Mesothelial cell of epicardium (in vitro differentiated cells): ENCODE data around the gene ERC2. TPM values are rescaled to one million over a fixed set of nuclear protein-coding genes. Genes with fewer than 3 reads are reported as not detected.

ENCODE experiments used
- DNase-seq, 2 experiments: peaks; one replicate each; pipeline ENCODE4 v3.0.0; 2021; ENCODE audit warnings: low spot score in 2 of 2; ENCODE audit not compliant: unreplicated experiment in 2 of 2
- H3K27ac Mint-ChIP-seq: 2 replicates; pipeline ENCODE4 v1.8.0; 2021; ENCODE audit warnings: mixed read lengths
- H3K27me3 Mint-ChIP-seq: 2 replicates; pipeline ENCODE4 v1.8.0; 2021; ENCODE audit warnings: low read depth, mixed read lengths
- H3K36me3 Mint-ChIP-seq: 2 replicates; pipeline ENCODE4 v1.8.0; 2021; ENCODE audit warnings: mixed read lengths
- H3K4me1 Mint-ChIP-seq: 2 replicates; pipeline ENCODE4 v1.8.0; 2021; ENCODE audit warnings: mixed read lengths
- H3K4me3 Mint-ChIP-seq: 2 replicates; pipeline ENCODE4 v1.8.0; 2021; ENCODE audit warnings: mild to moderate bottlenecking, moderate library complexity, mixed read lengths
- H3K9me3 Mint-ChIP-seq: 2 replicates; pipeline ENCODE4 v1.8.0; 2021; ENCODE audit warnings: mixed read lengths
- total RNA-seq: library from RNA; stranded (reverse); gene quantifications from 3 replicates; pipeline ENCODE4 v1.2.1, GENCODE V29; 2021
- TF ChIP-seq, protein P1 (sequence below): fragments of 200-600 bp; sonication (generic); IDR thresholded peaks from one replicate; pipeline ENCODE4 v1.5.0; 2021; ENCODE audit warnings: antibody characterized with exemption; ENCODE audit not compliant: unreplicated experiment

The ERC2 gene
- total RNA-seq, 1 donor from 2014 or later, result 15.6 TPM

DNA sequence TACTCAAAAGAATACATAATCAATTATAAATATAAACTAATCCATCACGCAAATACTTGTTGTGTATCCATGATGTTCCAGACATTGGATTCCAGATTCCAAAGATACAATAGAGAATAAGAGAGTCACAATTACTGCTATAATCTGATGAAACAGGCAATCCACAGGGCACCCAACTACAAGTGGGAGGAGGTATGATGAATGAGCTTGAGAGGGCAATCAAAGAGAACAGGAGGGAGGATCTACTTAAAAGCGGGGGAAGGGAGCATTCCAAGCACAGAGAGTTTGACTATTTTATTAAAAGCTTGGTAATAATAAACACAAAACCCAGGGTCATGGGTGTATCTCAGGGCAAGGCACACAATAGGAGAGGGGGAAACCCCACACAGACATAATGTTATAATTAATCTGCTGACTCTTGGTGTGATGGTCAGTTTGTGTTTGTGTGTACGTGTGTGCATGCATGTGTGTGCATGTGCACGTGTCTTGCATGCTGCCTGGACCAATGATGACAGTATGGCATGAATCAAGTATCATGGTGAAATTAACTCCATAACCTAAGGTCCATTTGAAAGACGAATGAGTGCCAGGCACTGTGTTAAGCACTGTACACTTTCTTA lies 655.8 kb downstream of the ERC2 start:
- H3K27ac Mint-ChIP-seq, result no peak overlapping the region
- H3K36me3 Mint-ChIP-seq, result no peaks in the 10 kb centered on the region
- TF ChIP-seq, protein P1, sequence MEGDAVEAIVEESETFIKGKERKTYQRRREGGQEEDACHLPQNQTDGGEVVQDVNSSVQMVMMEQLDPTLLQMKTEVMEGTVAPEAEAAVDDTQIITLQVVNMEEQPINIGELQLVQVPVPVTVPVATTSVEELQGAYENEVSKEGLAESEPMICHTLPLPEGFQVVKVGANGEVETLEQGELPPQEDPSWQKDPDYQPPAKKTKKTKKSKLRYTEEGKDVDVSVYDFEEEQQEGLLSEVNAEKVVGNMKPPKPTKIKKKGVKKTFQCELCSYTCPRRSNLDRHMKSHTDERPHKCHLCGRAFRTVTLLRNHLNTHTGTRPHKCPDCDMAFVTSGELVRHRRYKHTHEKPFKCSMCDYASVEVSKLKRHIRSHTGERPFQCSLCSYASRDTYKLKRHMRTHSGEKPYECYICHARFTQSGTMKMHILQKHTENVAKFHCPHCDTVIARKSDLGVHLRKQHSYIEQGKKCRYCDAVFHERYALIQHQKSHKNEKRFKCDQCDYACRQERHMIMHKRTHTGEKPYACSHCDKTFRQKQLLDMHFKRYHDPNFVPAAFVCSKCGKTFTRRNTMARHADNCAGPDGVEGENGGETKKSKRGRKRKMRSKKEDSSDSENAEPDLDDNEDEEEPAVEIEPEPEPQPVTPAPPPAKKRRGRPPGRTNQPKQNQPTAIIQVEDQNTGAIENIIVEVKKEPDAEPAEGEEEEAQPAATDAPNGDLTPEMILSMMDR, result no peak
- H3K9me3 Mint-ChIP-seq, result peaks cover 4% of the 10 kb centered on the region
- DNase-seq, result no peak
- H3K27me3 Mint-ChIP-seq, result no peaks in the 10 kb centered on the region
- peaks cover 17% of the 10 kb centered on the region for H3K4me1 Mint-ChIP-seq
- H3K4me3 Mint-ChIP-seq, result no peak overlapping the region

DNA sequence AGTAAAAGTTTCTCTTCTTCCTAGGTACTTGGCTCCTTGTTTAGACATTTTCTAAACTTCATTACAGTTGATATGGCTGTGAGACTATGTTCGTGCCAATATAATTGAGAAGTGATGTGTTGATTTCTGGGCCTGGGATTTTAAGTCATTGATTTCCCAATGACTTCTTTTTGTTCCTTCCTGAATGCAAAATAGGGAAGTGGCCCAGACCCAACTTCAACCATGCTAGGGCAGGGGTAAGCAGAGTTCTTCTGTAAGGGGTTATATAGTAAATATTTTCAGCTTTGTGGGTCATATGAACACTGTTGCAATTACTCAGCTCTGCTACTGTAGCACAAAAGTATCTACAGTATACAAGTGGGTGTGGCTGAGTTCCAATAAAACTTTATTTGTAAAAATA lies 661.1 kb downstream of the ERC2 start:
- TF ChIP-seq, protein P1, result no peak
- no peaks in the 10 kb centered on the region for H3K27me3 Mint-ChIP-seq
- H3K27ac Mint-ChIP-seq, result no peak overlapping the region
- no peak overlapping the region for H3K4me3 Mint-ChIP-seq
- no peaks in the 10 kb centered on the region for H3K36me3 Mint-ChIP-seq
- H3K9me3 Mint-ChIP-seq, result peaks cover 22% of the 10 kb centered on the region
- peaks cover 13% of the 10 kb centered on the region for H3K4me1 Mint-ChIP-seq
- DNase-seq, result no peak

DNA sequence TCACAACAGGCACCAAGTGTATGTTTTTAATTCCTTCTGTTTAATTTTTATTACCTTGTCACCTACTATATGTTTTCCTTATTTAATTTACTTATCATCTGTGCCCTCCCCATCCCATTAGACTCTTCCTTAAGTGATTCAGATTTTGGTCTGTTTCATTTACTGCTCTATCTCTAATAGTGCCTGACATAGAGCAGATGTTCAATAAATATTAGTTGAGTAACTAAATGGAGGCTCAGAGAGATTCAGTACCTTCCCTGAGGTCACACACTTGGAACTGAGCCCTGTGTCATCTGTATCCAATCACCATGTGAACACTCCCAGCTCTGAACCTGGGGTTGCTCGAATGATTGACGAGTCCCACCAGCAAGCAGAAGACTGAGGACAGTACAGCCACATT lies 663.1 kb downstream of the ERC2 start:
- no peaks in the 10 kb centered on the region for H3K27me3 Mint-ChIP-seq
- no peak overlapping the region for H3K4me3 Mint-ChIP-seq
- no peaks in the 10 kb centered on the region for H3K36me3 Mint-ChIP-seq
- DNase-seq, result no peak
- H3K27ac Mint-ChIP-seq, result no peak overlapping the region
- H3K9me3 Mint-ChIP-seq, result peaks cover 22% of the 10 kb centered on the region
- H3K4me1 Mint-ChIP-seq, result peaks cover 10% of the 10 kb centered on the region
- TF ChIP-seq, protein P1, result no peak

DNA sequence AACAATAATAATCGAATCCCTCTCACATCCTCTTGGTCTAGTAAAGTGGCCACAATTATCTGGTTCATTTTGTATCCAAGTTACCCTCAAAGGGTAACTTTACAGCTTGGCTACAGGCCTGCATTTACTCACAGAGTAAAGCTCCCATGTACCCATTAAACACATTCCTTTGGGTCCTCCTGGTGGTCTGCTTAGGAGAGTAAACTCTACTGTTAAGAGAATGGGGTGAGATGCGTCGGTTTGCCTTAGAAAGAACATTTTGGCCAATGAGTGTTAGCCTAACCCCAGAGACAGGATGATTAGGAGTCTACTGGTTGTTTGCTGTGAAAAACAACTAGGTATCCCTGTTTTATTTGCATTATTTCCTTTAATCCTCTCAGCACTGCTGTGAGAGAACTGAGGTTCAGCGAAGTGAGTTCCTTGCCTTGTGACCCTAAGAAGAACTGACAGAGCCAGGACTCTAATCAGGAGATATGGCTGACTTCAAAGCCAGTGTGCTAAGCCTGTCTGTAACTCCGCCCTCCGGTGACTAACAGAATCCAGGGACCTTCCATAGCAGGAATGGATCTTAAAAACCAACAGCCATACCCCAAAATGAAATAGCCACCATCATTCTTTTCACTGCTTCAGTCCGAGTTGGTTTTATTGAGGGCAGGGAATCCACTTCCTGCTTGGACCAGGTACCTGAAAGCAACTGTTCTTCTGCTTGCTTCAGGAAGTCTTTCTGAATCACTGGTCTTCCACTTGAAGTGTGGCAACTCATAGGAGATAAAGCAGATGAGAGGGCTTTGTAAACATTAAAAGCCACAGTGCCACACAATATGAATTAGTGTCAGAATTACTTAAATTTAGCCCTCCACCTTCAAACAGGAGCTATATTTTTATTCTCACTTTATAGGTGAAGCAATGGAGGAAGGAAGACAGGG lies 663.8 kb downstream of the ERC2 start:
- Mint-ChIP-seq H3K36me3 (no peaks in the 10 kb centered on the region), H3K27me3 (no peaks in the 10 kb centered on the region), H3K27ac (no peak overlapping the region), H3K4me1 (peaks cover 4% of the 10 kb centered on the region), H3K9me3 (peaks cover 22% of the 10 kb centered on the region), H3K4me3 (no peak overlapping the region)
- no peak for DNase-seq
- TF ChIP-seq, protein P1, result no peak

DNA sequence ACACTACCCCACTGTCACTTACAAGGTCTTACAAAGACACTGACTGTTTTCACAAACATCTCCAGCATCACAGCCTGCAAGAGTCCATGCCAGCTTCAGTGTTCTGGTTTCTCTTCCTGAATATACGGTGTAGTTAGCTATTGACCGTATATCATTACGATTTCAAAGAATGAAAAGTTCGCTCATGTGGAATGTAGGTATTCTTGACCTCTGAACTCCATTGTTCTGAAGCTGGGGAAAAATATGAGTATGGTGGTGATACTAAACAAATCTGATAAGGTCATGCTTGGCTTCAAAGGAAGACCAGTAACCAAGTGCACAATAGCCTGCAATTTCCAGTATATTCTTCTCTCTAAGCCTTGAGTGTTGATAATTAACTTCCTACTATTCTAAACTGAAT lies 665.5 kb downstream of the ERC2 start:
- no peak overlapping the region for H3K27ac Mint-ChIP-seq
- peaks cover 21% of the 10 kb centered on the region for H3K9me3 Mint-ChIP-seq
- TF ChIP-seq, protein P1, result no peak
- H3K4me3 Mint-ChIP-seq, result no peak overlapping the region
- H3K4me1 Mint-ChIP-seq, result peaks cover 4% of the 10 kb centered on the region
- H3K27me3 Mint-ChIP-seq, result no peaks in the 10 kb centered on the region
- no peaks in the 10 kb centered on the region for H3K36me3 Mint-ChIP-seq
- no peak for DNase-seq
